ENCODE data around the gene ZBTB49. TPM values are rescaled to one million over a fixed set of nuclear protein-coding genes. Genes with fewer than 3 reads are reported as not detected.

The ZBTB49 gene
- total RNA-seq, 1 experiment from 2014 or later, result 6.6 TPM

GRCh38 chr4:4281787-4282186 is 8.3 kb upstream of the ZBTB49 start:
- intact Hi-C loops (cut with micrococcal nuclease; ENCODE audit: unreplicated experiment), result no loop called here
- H3K36me3 ChIP-seq (ENCODE audit: insufficient read depth, low read length, poor library complexity, severe bottlenecking), result peaks cover 82% of the 10 kb centered on the region
- ChIA-PET POLR2A (ENCODE audit: low non-redundant PET) (no interaction called here), CTCF (no interaction called here)
- DNase-seq (ENCODE audit: low spot score), result no peak
- H3K27me3 ChIP-seq (replicated peaks; ENCODE audit: insufficient read depth, low read depth, low read length, poor library complexity), result no peaks in the 10 kb centered on the region
- TF ChIP-seq, protein P1, sequence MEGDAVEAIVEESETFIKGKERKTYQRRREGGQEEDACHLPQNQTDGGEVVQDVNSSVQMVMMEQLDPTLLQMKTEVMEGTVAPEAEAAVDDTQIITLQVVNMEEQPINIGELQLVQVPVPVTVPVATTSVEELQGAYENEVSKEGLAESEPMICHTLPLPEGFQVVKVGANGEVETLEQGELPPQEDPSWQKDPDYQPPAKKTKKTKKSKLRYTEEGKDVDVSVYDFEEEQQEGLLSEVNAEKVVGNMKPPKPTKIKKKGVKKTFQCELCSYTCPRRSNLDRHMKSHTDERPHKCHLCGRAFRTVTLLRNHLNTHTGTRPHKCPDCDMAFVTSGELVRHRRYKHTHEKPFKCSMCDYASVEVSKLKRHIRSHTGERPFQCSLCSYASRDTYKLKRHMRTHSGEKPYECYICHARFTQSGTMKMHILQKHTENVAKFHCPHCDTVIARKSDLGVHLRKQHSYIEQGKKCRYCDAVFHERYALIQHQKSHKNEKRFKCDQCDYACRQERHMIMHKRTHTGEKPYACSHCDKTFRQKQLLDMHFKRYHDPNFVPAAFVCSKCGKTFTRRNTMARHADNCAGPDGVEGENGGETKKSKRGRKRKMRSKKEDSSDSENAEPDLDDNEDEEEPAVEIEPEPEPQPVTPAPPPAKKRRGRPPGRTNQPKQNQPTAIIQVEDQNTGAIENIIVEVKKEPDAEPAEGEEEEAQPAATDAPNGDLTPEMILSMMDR (conservative IDR thresholded peaks at IDR 0.05; ENCODE audit: low read depth, low read length), result no peak
- no peak for TF ChIP-seq EZH2 (IDR thresholded peaks at IDR 0.05; ENCODE audit: borderline replicate concordance, low read depth, low read length, poor library complexity, severe bottlenecking)
- no peaks in the 10 kb centered on the region for H3K9me3 ChIP-seq (ENCODE audit: low read depth, low read length, poor library complexity, severe bottlenecking)
- H3K4me1 ChIP-seq (ENCODE audit: insufficient read depth, low read length, poor library complexity, severe bottlenecking), result no peaks in the 10 kb centered on the region
- no peak overlapping the region for H3K27ac ChIP-seq (ENCODE audit: low read depth, low read length, poor library complexity, severe bottlenecking)
- H3K4me3 ChIP-seq (ENCODE audit: low read depth, low read length, poor library complexity, severe bottlenecking), result no peak overlapping the region
- no TSS peak for BruUV-seq (replicated peaks)

GRCh38 chr4:4284827-4285618 is 5.0 kb upstream of the ZBTB49 start:
- CTCF ChIA-PET, result no interaction called here
- Histone ChIP-seq H3K4me3 (ENCODE audit: low read depth, low read length, poor library complexity, severe bottlenecking) (no peak overlapping the region), H3K36me3 (ENCODE audit: insufficient read depth, low read length, poor library complexity, severe bottlenecking) (peaks cover 55% of the 10 kb centered on the region), H3K27ac (ENCODE audit: low read depth, low read length, poor library complexity, severe bottlenecking) (no peak overlapping the region), H3K4me1 (ENCODE audit: insufficient read depth, low read length, poor library complexity, severe bottlenecking) (peaks cover 8% of the 10 kb centered on the region), H3K9me3 (ENCODE audit: low read depth, low read length, poor library complexity, severe bottlenecking) (no peaks in the 10 kb centered on the region), H3K27me3 (replicated peaks; ENCODE audit: insufficient read depth, low read depth, low read length, poor library complexity) (no peaks in the 10 kb centered on the region)
- DNase-seq (ENCODE audit: low spot score), result no peak
- intact Hi-C loops (cut with micrococcal nuclease; ENCODE audit: unreplicated experiment), result no loop called here
- BruUV-seq (replicated peaks), result no TSS peak
- no peak for TF ChIP-seq EZH2 (IDR thresholded peaks at IDR 0.05; ENCODE audit: borderline replicate concordance, low read depth, low read length, poor library complexity, severe bottlenecking)
- TF ChIP-seq, protein P1 (conservative IDR thresholded peaks at IDR 0.05; ENCODE audit: low read depth, low read length), result no peak
- POLR2A ChIA-PET (ENCODE audit: low non-redundant PET), result no interaction called here

DNA sequence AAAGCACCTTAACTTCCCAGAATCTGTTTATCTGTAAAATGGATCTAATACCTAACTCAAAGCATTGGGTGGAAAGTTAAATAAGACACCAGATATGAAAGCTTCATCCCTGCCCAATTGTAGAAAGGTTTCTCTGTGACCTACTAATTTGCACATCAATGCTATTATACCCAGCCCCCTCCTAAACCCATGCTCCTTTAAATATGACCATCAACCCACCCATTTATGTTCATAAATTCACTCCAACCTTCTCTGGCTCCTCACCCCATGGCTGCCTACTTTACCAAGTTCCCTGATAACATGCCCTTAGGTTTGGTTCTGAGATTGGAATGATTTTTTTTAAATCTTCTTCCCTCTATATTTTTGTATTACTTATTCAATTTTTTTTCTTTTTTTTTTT is 2.0 kb upstream of the ZBTB49 start:
- peaks cover 14% of the 10 kb centered on the region for H3K4me1 ChIP-seq (ENCODE audit: insufficient read depth, low read length, poor library complexity, severe bottlenecking)
- no peak overlapping the region for H3K4me3 ChIP-seq (ENCODE audit: low read depth, low read length, poor library complexity, severe bottlenecking)
- no peaks in the 10 kb centered on the region for H3K27me3 ChIP-seq (replicated peaks; ENCODE audit: insufficient read depth, low read depth, low read length, poor library complexity)
- H3K9me3 ChIP-seq (ENCODE audit: low read depth, low read length, poor library complexity, severe bottlenecking), result no peaks in the 10 kb centered on the region
- TF ChIP-seq, protein P1 (conservative IDR thresholded peaks at IDR 0.05; ENCODE audit: low read depth, low read length), result no peak
- TF ChIP-seq EZH2 (IDR thresholded peaks at IDR 0.05; ENCODE audit: borderline replicate concordance, low read depth, low read length, poor library complexity, severe bottlenecking), result no peak
- no peak for DNase-seq (ENCODE audit: low spot score)
- CTCF ChIA-PET, result no interaction called here
- no TSS peak for BruUV-seq (replicated peaks)
- H3K27ac ChIP-seq (ENCODE audit: low read depth, low read length, poor library complexity, severe bottlenecking), result no peak overlapping the region
- intact Hi-C loops (cut with micrococcal nuclease; ENCODE audit: unreplicated experiment), result no loop called here
- H3K36me3 ChIP-seq (ENCODE audit: insufficient read depth, low read length, poor library complexity, severe bottlenecking), result peaks cover 30% of the 10 kb centered on the region
- POLR2A ChIA-PET (ENCODE audit: low non-redundant PET), result no interaction called here
